Activated CD4-positive, CD25-positive, alpha-beta regulatory T cell treated with anti-CD3 and anti-CD28 coated beads, Interleukin-2, amount 50 U/mL, for 16 hours (primary cell): ENCODE results near the gene TFEB.

Experiments
- DNase-seq: peaks from one replicate; pipeline ENCODE4 v3.0.0-alpha.2; 2020; ENCODE audit warnings: low read depth, low spot score

TFEB gene

GRCh38 chr6:41723530-41724227, 11.7 kb downstream of the TFEB start:
- DNase-seq: no peak

- no peak for DNase-seq
Measured at GRCh38 chr6:41722969-41723529, 12.4 kb downstream of the TFEB start.

DNA sequence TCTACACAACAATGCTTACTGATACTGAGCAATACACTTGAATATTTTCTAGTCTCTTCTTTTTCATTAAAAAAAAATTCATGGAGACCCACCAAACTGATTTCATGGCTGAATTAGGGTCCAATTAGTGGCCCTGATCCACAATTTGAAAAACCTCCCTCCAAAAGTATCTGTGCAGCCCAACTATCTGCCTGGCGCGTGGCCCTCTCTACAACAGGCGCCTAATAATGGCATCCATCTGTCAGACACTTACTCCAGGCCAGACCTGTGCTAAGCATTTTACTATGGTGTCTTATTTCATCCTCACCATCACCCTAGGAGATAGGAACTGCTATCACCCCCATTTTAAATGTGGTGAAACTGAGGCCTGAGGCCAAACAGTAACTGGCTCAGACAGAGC, 14.0 kb downstream of the TFEB start:
- DNase-seq: no peak

GRCh38 chr6:41720783-41721182, 14.6 kb downstream of the TFEB start:
- DNase-seq: no peak

DNA sequence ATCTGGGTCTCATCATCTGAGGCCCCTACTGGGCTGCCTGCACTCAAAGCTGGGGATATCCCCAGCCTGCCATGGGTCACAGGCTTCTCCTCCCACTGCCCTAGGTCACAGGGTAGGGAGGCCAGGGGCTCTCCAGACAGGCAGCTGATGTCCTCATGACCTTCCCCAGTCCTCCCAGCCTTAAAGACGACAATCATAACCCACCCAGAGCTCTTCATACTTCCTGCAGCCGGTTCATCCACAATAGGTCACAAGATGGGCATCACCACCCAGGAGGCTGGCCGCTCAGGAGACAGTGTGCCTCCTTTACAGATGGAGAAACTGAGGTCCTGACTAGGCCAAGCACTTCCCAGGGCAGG, 15.2 kb downstream of the TFEB start:
- DNase-seq: no peak

GRCh38 chr6:41719436-41720261, 15.8 kb downstream of the TFEB start:
- DNase-seq: no peak

DNA sequence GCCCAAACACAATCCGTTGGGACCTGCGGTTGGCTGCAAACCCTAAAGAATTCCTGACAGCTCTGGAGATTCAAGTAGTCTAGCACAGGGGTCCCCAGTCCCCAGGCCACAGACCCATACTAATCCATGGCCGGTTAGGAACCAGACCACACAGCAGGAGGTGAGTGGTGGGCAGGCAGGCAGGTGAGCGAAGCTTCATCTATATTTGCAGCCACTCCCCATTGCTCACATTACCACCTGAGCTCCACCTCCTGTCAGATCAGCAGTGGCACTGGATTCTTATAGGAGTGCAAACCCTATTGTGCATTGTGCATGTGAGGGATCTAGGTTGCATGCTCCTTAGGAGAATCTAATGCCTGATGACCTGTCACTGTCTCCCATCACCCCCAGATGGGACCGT, 16.6 kb downstream of the TFEB start:
- no peak for DNase-seq

DNA sequence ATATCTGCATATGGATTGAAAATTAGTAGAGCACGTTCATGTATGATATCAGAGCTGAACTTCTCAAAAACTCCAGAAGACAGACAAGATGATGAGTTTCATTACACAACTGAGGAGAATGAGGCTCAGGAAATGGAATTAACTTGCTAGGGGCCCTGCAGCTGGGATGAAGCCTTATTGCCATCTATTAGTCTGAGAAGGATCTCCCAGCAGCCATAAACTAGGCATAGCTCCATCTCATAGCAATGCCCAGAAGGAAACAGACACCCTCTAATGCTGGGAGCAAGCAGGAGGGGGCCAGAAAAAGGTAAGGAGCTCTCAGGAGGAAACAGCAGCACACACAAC, 18.0 kb downstream of the TFEB start:
- no peak for DNase-seq

GRCh38 chr6:41716516-41717391, 18.7 kb downstream of the TFEB start:
- no peak for DNase-seq

DNA sequence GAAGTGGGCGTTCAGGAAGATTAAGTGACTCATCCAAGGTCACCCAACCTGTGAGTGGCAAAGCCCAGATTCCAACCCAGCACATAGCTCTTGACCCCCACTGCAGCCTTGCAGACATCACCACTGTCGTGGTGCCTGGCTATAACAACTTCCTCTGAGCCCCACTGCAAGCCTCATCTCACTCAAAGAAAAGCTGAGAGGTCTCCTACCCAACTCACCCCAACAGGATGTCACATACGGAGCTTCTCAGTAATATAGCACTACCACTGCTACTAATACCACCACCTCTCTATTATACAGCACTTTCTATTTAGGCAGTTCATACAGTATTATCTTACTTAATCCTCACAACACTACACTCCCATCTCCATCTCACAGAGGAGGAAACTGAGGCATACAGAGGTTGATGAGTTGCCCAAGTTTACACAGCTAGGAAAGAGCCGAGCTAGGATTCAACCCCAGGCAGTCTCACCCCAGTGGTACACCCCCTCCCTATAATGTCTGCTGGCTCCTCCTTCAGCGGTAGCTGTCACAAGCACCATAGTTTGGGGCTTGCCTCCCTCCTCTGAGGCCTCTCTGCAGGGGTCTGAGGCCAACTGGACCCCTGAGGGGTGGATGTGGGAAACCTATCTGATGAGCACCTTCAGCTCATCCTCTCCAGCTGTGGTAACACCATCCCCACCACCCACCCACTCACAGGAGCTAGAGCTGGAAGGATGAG, 19.5 kb downstream of the TFEB start:
- DNase-seq: no peak

- no peak for DNase-seq
Measured at GRCh38 chr6:41714556-41715273, 20.7 kb downstream of the TFEB start.

GRCh38 chr6:41713650-41714291, 21.6 kb downstream of the TFEB start:
- DNase-seq: no peak

- no peak for DNase-seq
Measured at GRCh38 chr6:41713159-41713649, 22.2 kb downstream of the TFEB start.

- DNase-seq: no peak
Measured at GRCh38 chr6:41712651-41713103, 22.7 kb downstream of the TFEB start.

GRCh38 chr6:41711323-41712038, 23.9 kb downstream of the TFEB start:
- no peak for DNase-seq

- DNase-seq: no peak
Measured at GRCh38 chr6:41709375-41709774, 26.0 kb downstream of the TFEB start.

GRCh38 chr6:41708856-41709255, 26.6 kb downstream of the TFEB start:
- DNase-seq: no peak

DNA sequence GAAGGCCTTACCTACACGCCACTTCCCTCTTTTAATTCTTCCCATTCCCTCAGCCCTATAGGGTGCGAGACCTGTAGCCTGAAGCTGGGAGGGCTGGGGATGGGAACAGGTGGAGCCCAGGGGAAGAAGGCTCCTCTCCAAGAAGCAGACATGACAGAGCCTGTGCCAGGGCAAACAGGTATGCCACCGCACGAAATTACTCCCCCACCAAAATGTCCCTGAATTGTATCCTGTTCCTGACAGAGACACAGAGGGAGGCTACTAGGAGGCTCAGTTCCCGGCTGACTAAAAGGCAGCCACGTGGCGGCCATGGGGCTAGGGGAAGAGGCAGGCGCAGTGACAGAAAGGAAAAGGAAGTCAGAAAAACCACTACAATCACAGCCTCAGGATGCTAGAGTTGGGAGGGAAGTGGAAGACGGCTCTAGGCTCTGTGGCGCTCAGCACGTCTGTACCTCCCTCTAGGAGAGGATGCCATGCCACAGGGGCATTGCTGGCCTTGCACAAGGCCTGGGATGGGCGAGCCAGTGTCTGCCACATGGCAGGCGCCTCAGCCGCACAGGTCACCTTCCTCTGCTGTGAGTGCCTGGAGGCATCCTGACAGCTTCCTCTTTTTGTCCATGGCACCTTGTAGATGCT, 27.7 kb downstream of the TFEB start:
- DNase-seq: no peak
